ENCODE results near the gene RCAN1. TPM values are rescaled to one million over a fixed set of nuclear protein-coding genes. Genes with fewer than 3 reads are reported as not detected.

The RCAN1 gene
- total and polyA plus RNA-seq, 2 of the 13 experiments (the other 11 are each of a cell fraction or from before 2014, with no cell fraction given) = 9.4 to 34.1 TPM

DNA sequence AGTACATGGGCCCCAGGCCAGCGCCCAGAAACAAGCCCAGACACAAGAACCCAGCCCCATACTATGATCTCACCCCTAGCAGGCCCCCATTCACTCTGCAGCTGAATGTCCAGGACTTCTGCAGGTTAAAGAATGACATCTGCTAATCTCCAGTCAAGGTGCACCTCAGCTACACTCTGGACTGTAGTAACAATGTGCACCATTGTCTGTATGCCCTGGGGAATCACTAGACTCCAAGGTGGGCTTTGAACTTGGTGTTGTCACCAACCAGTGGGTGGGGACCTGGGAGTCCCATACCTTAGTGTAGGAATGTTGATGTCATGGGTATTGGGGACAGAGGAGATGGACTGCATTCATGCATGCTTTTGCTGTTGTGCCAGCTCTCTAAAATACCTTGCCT, 113.2 kb downstream of the RCAN1 start (continued):
- peak; percentile 43; the same call in 1 of the 2 replicates for TF ChIP-seq SP5 (CRISPR knock-in tag; IDR thresholded peaks at IDR 0.05; ENCODE audit: borderline replicate concordance, low read depth)
- no peak for TF ChIP-seq ZNF792 (CRISPR knock-in tag; IDR thresholded peaks at IDR 0.05)
- no peak for TF ChIP-seq ZNF30 (CRISPR knock-in tag; IDR thresholded peaks at IDR 0.05)
- TF ChIP-seq ZNF530 (CRISPR knock-in tag; IDR thresholded peaks at IDR 0.05; ENCODE audit: low read depth) = no peak
- TF ChIP-seq, protein P1, sequence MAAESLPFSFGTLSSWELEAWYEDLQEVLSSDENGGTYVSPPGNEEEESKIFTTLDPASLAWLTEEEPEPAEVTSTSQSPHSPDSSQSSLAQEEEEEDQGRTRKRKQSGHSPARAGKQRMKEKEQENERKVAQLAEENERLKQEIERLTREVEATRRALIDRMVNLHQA (CRISPR knock-in tag; IDR thresholded peaks at IDR 0.05) = no peak
- TF ChIP-seq, protein P2, sequence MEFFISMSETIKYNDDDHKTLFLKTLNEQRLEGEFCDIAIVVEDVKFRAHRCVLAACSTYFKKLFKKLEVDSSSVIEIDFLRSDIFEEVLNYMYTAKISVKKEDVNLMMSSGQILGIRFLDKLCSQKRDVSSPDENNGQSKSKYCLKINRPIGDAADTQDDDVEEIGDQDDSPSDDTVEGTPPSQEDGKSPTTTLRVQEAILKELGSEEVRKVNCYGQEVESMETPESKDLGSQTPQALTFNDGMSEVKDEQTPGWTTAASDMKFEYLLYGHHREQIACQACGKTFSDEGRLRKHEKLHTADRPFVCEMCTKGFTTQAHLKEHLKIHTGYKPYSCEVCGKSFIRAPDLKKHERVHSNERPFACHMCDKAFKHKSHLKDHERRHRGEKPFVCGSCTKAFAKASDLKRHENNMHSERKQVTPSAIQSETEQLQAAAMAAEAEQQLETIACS (CRISPR knock-in tag; IDR thresholded peaks at IDR 0.05) = no peak
- TF ChIP-seq SRSF1 (optimal IDR thresholded peaks at IDR 0.05; ENCODE audit: low read depth, low read length) = no peak
- TF ChIP-seq, protein P3, sequence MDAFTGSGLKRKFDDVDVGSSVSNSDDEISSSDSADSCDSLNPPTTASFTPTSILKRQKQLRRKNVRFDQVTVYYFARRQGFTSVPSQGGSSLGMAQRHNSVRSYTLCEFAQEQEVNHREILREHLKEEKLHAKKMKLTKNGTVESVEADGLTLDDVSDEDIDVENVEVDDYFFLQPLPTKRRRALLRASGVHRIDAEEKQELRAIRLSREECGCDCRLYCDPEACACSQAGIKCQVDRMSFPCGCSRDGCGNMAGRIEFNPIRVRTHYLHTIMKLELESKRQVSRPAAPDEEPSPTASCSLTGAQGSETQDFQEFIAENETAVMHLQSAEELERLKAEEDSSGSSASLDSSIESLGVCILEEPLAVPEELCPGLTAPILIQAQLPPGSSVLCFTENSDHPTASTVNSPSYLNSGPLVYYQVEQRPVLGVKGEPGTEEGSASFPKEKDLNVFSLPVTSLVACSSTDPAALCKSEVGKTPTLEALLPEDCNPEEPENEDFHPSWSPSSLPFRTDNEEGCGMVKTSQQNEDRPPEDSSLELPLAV (CRISPR knock-in tag; conservative IDR thresholded peaks at IDR 0.05; ENCODE audit: low read depth) = no peak
- TF ChIP-seq MAF1 (CRISPR knock-in tag; IDR thresholded peaks at IDR 0.05; ENCODE audit: borderline replicate concordance) = no peak
- no peak for TF ChIP-seq ZBTB20 (CRISPR knock-in tag; IDR thresholded peaks at IDR 0.05; ENCODE audit: borderline replicate concordance, low read depth)
- TF ChIP-seq, protein P4, sequence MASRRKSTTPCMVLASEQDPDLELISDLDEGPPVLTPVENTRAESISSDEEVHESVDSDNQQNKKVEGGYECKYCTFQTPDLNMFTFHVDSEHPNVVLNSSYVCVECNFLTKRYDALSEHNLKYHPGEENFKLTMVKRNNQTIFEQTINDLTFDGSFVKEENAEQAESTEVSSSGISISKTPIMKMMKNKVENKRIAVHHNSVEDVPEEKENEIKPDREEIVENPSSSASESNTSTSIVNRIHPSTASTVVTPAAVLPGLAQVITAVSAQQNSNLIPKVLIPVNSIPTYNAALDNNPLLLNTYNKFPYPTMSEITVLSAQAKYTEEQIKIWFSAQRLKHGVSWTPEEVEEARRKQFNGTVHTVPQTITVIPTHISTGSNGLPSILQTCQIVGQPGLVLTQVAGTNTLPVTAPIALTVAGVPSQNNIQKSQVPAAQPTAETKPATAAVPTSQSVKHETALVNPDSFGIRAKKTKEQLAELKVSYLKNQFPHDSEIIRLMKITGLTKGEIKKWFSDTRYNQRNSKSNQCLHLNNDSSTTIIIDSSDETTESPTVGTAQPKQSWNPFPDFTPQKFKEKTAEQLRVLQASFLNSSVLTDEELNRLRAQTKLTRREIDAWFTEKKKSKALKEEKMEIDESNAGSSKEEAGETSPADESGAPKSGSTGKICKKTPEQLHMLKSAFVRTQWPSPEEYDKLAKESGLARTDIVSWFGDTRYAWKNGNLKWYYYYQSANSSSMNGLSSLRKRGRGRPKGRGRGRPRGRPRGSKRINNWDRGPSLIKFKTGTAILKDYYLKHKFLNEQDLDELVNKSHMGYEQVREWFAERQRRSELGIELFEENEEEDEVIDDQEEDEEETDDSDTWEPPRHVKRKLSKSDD (CRISPR knock-in tag; IDR thresholded peaks at IDR 0.05; ENCODE audit: low read depth) = no peak
- no peak for TF ChIP-seq MBD4 (IDR thresholded peaks at IDR 0.05; ENCODE audit: borderline replicate concordance, low read length)
- no peak for TF ChIP-seq ZNF674 (CRISPR knock-in tag; IDR thresholded peaks at IDR 0.05; ENCODE audit: low read depth)
- TF ChIP-seq, protein P5, sequence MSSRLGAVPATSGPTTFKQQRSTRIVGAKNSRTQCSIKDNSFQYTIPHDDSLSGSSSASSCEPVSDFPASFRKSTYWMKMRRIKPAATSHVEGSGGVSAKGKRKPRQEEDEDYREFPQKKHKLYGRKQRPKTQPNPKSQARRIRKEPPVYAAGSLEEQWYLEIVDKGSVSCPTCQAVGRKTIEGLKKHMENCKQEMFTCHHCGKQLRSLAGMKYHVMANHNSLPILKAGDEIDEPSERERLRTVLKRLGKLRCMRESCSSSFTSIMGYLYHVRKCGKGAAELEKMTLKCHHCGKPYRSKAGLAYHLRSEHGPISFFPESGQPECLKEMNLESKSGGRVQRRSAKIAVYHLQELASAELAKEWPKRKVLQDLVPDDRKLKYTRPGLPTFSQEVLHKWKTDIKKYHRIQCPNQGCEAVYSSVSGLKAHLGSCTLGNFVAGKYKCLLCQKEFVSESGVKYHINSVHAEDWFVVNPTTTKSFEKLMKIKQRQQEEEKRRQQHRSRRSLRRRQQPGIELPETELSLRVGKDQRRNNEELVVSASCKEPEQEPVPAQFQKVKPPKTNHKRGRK (CRISPR knock-in tag; IDR thresholded peaks at IDR 0.05) = no peak
- TF ChIP-seq KDM6A (CRISPR knock-in tag; IDR thresholded peaks at IDR 0.05; ENCODE audit: low read depth) = no peak
- TF ChIP-seq ZKSCAN1 (IDR thresholded peaks at IDR 0.05; ENCODE audit: low read length) = no peak
- no peak for TF ChIP-seq ZNF225 (CRISPR knock-in tag; IDR thresholded peaks at IDR 0.05)
- TF ChIP-seq CAMTA2 (CRISPR knock-in tag; IDR thresholded peaks at IDR 0.05; ENCODE audit: borderline replicate concordance) = no peak
- peak; percentile 58; the same call in 1 of the 2 replicates for TF ChIP-seq PHF21A (CRISPR knock-in tag; IDR thresholded peaks at IDR 0.05)
- TF ChIP-seq HDAC2 (CRISPR knock-in tag; IDR thresholded peaks at IDR 0.05) = peak; percentile 62
- no peak for TF ChIP-seq MEIS1 (CRISPR knock-in tag; IDR thresholded peaks at IDR 0.05; ENCODE audit: borderline replicate concordance)
- TF ChIP-seq ZNF331 (CRISPR knock-in tag; IDR thresholded peaks at IDR 0.05) = 0 out of 2 replicates have a peak, but pooled peaks have one; percentile 49
- TF ChIP-seq, protein P6, sequence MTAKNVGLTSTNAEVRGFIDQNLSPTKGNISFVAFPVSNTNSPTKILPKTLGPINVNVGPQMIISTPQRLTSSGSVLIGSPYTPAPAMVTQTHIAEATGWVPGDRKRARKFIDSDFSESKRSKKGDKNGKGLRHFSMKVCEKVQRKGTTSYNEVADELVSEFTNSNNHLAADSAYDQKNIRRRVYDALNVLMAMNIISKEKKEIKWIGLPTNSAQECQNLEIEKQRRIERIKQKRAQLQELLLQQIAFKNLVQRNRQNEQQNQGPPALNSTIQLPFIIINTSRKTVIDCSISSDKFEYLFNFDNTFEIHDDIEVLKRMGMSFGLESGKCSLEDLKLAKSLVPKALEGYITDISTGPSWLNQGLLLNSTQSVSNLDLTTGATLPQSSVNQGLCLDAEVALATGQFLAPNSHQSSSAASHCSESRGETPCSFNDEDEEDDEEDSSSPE (CRISPR knock-in tag; IDR thresholded peaks at IDR 0.05) = no peak

Data from HepG2 (cell line).